Measurements from ENCODE around the gene GSX1.
A peak's percentile ranks its signal among the peaks of the same experiment; 100 is the strongest.

Gene GSX1

DNA sequence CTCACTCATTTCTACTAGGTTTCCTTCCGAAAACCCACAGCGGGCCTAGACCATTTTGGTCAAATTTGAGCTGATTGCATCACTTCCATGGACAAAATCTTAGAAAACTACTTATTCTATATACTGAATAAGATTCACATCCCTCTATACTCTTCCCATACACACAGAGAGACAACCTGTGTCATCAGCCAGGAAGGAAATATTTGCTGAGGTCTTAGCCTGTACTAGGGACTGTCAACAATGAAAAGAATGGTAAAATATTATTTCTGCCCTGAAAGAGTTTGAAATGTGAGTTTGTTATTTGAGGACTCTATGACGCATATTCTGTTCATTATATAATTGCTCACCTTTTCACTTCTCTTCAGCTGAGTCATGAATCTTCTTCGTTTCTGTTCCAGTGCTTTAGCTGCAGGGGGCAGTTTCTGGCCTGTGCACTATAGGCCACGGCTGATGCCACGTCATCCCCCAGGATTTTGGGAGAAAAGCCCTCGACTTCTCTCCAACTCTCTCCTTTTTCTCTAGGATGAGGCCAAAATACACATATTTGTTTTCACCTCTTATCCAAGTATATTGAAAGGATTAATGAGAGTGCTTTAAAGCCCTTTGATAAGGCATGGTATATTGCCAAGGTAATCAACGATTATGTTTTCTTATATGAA lies 47.7 kb downstream of the GSX1 start:
- TF ChIP-seq, protein P1, sequence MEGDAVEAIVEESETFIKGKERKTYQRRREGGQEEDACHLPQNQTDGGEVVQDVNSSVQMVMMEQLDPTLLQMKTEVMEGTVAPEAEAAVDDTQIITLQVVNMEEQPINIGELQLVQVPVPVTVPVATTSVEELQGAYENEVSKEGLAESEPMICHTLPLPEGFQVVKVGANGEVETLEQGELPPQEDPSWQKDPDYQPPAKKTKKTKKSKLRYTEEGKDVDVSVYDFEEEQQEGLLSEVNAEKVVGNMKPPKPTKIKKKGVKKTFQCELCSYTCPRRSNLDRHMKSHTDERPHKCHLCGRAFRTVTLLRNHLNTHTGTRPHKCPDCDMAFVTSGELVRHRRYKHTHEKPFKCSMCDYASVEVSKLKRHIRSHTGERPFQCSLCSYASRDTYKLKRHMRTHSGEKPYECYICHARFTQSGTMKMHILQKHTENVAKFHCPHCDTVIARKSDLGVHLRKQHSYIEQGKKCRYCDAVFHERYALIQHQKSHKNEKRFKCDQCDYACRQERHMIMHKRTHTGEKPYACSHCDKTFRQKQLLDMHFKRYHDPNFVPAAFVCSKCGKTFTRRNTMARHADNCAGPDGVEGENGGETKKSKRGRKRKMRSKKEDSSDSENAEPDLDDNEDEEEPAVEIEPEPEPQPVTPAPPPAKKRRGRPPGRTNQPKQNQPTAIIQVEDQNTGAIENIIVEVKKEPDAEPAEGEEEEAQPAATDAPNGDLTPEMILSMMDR (IDR thresholded peaks at IDR 0.05; ENCODE audit: low read depth, low read length), result no peak
- peak; percentile 35 for DNase-seq (ENCODE audit: low read depth, low spot score)
- no peak overlapping the region for H3K4me3 ChIP-seq (ENCODE audit: low read depth, low read length)
- in situ Hi-C loops (cut with HindIII; ENCODE audit: low sequenced_read_pairs), result no loop called here

DNA sequence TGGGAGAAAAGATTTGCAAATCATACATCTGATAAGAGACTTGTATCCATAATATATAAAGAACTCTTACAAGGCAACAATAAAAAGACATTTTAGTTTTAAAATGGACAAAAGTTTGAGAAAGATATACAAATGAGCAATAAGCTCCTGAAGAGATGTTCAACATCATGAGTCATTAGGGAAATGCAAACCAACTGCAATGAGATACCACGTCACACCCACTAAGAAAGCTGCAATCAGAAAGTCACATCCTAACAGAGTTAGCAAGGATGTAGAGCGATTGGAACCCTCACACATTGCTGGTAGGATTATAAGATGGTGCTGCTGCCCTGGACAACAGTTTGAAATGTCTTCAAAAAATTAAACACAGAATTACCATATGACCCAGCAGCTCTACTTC lies 50.3 kb downstream of the GSX1 start:
- TF ChIP-seq, protein P1 (IDR thresholded peaks at IDR 0.05; ENCODE audit: low read depth, low read length), result no peak
- no peak for DNase-seq (ENCODE audit: low read depth, low spot score)
- in situ Hi-C loops (cut with HindIII; ENCODE audit: low sequenced_read_pairs), result no loop called here
- no peak overlapping the region for H3K4me3 ChIP-seq (ENCODE audit: low read depth, low read length)

All from astrocyte of the spinal cord (primary cell).